Adipose tissue (tissue), 3 donors: ENCODE results near the gene TBX21. TPM values are rescaled to one million over a fixed set of nuclear protein-coding genes. Genes with fewer than 3 reads are reported as not detected.
"Not testable (repeated sequence)": the region's sequence is repeated elsewhere in the genome, so short reads cannot be mapped to it uniquely, and the experiment has no call there.

Experiments
- H3K27ac ChIP-seq: one replicate; pipeline ENCODE4 v1.5.1; 2013; ENCODE audit warnings: low read depth, low read length
- WGBS, 3 donors: extraction: QIAGEN DNeasy Blood & Tissue Kit; methylation state at CpG; one replicate each; pipeline ENCODE4 v1.1.7; 2013; 5-methylcytosine and 5-hydroxymethylcytosine counted together
- polyA plus RNA-seq, 3 donors: library from polyadenylated mRNA; stranded (reverse); fragments of 200-250 nt; gene quantifications; one replicate each; pipeline ENCODE4 v1.2.3, GENCODE V29; 2013
- donor health status: healthy with polysubstance abuse.
- donor health status: Bipolar disorder and iron deficiency.
- donor health status: healthy.

The TBX21 gene
- polyA plus RNA-seq, 3 donors: 0.03 to 0.90 (median 0.31) TPM

DNA sequence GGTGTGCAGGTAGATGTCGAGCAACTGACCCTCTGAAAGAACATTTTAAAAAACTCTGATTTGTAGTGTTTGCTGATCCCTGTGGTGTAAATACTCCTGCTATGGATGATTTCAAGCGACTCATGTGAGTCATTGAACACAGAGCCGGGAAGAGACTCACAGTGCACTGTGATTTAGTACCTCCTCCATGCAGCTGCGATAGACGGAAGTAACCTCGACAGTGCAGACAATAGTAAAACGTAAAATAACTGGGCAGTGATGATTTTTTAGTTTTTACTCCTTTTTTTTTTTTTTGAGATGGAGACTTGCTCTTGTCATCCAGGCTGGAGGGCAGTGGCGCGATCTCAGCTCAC is 8.7 kb downstream of the TBX21 start:
- WGBS, 3 donors: 66 to 85% (median 75%) methylated on average over 9 of the region's 9 CpGs
- no peak overlapping the region for H3K27ac ChIP-seq

DNA sequence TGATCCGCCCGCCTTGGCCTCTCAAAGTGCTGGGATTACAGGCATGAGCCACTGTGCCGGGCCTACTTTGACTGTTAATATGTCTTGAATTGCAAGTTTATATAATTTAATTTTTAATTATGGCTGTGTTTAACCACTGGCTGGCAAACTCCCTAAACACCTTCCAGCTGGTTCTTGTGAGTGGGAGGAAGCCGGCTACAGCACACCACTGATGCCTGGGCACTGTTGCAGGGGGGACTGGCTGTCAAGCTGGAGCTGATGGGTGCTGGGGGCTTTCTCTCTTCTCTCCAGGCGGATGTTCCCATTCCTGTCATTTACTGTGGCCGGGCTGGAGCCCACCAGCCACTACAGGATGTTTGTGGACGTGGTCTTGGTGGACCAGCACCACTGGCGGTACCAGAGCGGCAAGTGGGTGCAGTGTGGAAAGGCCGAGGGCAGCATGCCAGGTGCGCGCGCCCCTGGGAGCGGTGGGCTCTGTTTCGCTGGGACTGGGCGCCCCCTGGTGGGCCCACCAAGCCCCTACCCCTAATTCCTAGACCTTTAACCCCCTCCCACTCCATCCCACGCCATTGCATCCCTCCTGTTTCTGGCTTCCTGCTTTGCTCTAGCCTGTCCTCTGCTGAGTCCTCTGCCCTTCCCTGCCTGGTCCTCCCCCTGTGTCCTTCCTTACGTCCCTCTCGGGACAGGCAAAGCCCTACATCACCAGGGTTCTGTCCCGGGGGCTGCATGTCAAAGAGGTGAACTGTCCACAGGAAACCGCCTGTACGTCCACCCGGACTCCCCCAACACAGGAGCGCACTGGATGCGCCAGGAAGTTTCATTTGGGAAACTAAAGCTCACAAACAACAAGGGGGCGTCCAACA is 9.5 kb downstream of the TBX21 start:
- 29 to 34% (median 30%) methylated on average over 24 to 26 of the region's 26 CpGs for WGBS, 3 donors
- H3K27ac ChIP-seq: no peak overlapping the region

DNA sequence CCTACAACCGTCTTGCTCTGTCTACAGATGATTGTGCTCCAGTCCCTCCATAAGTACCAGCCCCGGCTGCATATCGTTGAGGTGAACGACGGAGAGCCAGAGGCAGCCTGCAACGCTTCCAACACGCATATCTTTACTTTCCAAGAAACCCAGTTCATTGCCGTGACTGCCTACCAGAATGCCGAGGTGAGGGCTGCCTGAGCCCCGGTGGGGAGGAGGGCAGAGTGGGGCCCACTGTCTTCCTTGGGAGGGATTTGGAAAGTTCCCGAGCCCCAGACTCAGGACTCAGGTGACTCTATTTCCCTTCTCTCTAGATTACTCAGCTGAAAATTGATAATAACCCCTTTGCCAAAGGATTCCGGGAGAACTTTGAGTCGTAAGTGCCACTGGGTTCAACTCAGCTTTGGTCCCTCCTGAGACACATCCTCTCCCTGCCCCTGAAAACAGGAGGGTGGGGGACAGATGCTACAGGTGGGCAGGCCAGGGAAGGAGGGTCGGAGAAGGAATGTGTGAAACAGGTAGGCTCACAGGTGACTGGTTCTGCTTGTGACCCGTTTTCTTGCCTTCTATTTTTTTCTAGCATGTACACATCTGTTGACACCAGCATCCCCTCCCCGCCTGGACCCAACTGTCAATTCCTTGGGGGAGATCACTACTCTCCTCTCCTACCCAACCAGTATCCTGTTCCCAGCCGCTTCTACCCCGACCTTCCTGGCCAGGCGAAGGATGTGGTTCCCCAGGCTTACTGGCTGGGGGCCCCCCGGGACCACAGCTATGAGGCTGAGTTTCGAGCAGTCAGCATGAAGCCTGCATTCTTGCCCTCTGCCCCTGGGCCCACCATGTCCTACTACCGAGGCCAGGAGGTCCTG is 11.4 kb downstream of the TBX21 start:
- 53 to 60% (median 56%) methylated on average over 22 of the region's 22 CpGs for WGBS, 3 donors
- H3K27ac ChIP-seq: no peak overlapping the region

DNA sequence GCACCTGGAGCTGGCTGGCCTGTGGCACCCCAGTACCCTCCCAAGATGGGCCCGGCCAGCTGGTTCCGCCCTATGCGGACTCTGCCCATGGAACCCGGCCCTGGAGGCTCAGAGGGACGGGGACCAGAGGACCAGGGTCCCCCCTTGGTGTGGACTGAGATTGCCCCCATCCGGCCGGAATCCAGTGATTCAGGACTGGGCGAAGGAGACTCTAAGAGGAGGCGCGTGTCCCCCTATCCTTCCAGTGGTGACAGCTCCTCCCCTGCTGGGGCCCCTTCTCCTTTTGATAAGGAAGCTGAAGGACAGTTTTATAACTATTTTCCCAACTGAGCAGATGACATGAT is 12.0 kb downstream of the TBX21 start:
- 65 to 70% (median 68%) methylated on average over 10 of the region's 10 CpGs for WGBS, 3 donors
- no peak overlapping the region for H3K27ac ChIP-seq

DNA sequence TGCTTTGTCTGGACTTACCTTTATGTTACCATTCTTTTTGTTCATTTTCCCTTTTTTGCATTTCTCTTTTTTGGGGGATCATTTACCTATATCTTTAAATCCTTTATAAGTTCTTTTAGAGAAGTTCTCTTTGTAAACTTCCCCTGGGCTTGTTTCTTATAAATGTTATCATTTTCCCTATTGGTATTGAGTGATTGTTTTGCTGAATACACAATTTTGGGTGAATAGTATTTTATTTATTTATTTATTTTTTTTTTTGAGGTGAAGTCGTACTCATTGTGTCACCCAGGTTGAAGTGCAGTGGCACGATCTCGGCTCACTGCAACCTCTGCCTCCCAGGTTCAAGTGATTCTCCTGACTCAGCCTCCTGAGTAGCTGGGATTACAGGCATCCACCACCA is 18.4 kb downstream of the TBX21 start:
- WGBS, 3 donors: 83 to 92% (median 89%) methylated on average over 3 of the region's 3 CpGs
- no peak overlapping the region for H3K27ac ChIP-seq

DNA sequence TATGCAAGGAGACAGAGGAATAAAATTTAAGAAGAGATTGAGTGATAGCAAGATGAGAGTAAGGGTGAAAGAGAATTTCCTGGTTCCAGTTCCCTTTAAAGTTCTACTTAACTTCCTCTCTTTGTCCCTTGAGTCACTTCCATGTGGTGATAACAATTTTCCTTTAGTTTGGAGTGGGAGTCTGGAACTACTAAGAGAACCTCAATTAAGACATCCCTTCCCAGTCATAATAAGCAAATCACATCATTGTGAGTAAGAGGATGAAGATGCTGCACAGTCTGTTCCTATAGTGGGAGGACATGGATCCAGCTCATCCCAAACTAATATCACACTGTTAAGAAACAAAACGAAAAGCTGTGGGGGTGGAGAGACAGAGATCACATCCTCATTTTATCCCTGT is 24.4 kb downstream of the TBX21 start:
- WGBS, 3 donors: 23 to 55% (median 34%) methylated on average over 1 of the region's 1 CpG
- H3K27ac ChIP-seq: no peak overlapping the region

DNA sequence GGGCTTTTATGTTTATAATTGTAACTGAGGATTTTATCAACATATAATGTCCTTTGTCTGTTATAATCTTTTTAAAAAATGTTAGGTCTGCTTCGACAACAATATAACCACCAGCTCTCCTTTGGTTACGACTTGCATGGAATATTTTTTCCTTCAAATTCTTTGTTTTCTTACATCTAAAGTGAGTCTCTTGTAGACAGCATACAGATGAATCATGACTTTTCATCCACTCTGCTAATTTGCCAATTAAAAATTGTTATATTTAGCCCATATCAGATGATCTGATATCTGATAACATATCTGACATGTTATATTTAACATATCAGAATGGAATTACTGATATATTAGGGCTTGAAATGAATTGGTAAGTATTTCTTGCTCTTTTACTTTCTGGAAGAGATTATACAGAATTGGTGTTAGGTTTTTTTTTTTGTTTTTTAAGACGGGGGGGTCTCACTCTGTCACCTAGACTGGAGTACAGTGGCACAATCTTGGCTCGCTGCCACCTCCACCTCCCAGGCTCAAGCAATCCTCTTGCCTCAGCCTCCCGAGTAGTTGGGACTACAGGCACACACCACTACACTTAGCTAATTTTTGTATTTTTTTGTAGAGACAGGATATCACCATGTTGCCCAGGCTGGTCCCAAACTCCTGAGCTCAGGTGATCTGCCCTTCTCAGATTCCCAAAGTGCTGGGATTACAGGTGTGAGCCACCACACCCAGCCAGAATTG is 27.5 kb downstream of the TBX21 start:
- WGBS, 3 donors: 67 to 81% (median 80%) methylated on average over 5 of the region's 5 CpGs
- no peak overlapping the region for H3K27ac ChIP-seq

DNA sequence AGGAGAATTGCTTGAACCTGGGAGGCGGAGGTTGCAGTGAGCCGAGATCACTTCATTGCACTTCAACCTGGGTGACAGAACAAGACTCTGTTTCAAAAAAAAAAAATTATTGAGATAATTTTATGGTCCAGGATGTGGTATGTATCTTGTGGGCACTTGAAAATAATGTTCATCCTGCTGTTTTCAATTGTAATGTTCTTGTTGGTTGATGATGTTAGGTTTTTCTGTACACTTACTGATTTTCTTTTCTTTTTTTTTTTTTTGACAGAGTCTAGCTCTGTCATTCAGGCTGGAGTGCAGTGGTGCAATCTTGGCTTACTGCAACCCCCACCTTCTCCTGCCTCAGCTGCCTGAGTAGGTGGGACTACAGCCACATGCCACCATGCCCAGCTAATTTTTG is 29.7 kb downstream of the TBX21 start:
- WGBS, 3 donors: 93 to 94% (median 94%) methylated on average over 2 of the region's 2 CpGs
- no peak overlapping the region for H3K27ac ChIP-seq

DNA sequence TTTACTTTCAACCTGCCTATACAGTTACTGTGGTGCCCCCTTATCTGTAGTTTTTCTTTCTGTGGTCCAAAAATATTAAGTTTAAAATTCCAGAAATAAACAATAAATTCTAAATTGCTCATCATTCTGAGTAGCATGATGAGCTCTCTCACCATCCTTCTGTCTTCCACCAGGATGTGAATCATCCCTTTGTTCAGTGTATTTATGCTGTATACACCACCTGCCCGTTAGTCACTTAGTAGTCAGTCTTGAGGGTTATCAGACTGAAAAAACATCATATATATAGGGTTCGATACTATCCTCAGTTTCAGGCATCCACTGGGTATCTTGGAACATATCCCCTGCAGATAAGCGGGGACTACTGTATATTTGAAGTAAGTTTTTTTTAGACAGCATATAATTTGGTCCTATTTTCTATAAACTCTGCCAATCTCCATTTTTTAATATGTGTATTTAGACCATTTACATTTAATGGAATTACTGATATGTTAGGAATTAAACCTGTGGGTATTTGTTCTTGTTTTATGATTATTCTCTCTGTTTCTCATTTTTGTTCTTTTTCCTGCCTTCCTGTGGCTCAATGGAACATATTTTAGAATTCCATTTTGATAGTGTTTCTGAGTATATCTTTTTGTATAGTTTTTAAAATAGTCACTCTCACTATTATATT is 31.0 kb downstream of the TBX21 start:
- WGBS, 3 donors: 72 to 85% (median 84%) methylated on average over 3 of the region's 3 CpGs
- no peak overlapping the region for H3K27ac ChIP-seq

DNA sequence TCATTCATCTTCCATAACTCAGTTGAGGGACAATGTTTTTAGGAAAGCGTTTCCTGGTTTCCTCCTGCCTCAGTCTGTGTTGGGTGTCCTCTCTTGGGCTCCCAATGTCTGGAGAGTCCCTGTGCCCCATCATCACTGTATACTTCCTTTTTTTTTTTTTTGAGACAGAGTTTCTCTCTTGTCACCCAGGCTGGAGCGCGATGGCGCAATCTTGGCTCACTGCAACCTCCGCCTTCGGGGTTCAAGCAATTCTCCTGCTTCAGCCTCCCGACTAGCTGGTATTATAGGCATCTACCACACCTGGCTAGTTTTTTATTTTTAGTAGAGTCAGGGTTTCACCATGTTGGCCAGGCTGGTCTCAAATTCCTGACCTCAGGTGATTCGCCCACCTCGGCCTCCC is 40.6 kb downstream of the TBX21 start:
- 78 to 87% (median 83%) methylated on average over 9 of the region's 9 CpGs for WGBS, 3 donors
- not testable (repeated sequence) for H3K27ac ChIP-seq

DNA sequence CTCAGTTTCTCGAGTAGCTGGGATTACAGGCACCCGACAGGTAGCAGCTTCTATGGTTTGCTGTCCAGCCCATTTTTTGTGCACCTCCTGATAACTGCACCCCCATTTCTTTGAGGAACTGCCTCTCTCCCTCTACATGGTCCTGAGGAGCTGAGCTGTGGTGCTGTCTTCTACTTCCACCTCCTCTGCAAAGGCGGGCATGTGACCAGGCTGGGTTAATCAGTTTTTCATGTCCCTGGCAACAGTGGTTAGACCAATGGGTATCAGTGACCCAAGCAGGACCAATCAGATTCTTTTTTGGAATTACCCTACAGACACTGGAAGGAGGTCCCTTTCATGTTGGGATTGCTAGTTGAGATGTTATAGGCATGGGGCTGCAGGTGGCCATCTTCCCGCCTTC is 41.3 kb downstream of the TBX21 start:
- H3K27ac ChIP-seq: no peak overlapping the region
- 54 to 74% (median 69%) methylated on average over 4 of the region's 4 CpGs for WGBS, 3 donors

DNA sequence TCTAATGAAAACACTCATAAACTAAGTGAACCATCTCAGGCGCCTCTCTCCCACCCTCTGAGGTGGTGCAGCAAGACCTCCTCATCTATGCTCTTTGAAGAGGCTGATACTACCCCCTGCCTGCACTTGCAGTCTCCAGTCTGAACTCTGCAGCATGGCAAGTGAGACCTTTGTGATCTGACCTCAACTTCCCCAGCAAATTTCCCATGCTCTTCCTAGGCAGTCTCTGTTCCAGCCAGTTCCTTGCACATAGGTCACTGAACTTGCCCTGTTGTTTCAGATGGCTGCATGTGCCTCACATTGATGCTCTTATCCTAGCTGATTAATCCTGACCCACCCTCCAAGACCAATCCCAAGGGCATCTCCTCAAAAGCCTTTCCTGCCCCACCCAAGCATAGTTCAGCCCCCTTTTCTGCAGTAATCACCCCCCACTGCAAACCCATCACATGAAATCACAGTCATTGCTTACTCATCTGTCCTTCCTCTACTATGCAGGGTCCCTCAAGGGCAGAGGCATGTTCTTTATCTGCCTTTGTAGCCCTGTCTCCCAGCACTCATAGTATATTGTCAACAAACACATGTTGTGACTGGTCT is 42.0 kb downstream of the TBX21 start:
- 33 to 88% (median 82%) methylated on average over 1 of the region's 1 CpG for WGBS, 3 donors

DNA sequence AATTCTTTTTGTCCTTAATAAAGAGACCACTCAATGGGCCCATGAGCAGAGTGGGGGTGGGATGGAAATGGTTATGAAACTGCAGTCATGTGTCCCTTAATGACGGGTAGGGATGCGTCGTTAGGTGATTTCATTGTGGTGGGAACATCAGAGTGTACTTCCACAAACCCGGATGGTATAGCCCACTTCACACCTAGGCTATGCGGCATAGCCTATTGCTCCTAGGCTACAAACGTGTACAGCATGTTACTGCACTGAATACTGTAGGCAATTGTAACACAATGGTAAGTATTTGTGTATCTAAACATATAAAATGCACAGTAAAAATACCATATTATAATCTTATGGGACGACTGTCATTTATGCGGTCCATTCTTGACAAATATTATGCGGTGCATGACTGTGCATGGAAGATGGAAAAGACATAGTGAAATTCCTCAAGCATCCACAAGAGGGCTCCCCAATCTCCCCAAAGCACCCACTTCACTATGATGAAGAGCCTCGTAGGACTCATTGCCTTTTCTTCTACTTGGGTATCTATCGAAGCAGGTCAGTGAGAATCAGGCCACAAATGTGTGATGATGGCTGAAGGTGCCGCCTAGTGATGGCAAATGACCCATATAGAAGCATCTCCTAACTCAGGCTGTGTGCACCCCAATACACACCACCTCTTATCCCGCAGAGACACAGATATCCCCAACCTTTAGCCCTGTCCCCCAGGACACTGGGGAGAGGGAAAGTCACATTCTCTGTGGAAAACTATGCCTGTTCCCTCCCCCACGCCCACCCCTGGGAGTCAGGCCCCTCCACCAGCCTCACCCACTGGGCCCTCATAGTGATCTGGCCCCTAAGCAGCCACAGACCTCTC is 43.5 kb downstream of the TBX21 start:
- no peak overlapping the region for H3K27ac ChIP-seq
- WGBS, 3 donors: 32 to 42% (median 41%) methylated on average over 14 of the region's 14 CpGs

More for the DNA sequence above, 42.0 kb downstream of the TBX21 start:
- no peak overlapping the region for H3K27ac ChIP-seq

DNA sequence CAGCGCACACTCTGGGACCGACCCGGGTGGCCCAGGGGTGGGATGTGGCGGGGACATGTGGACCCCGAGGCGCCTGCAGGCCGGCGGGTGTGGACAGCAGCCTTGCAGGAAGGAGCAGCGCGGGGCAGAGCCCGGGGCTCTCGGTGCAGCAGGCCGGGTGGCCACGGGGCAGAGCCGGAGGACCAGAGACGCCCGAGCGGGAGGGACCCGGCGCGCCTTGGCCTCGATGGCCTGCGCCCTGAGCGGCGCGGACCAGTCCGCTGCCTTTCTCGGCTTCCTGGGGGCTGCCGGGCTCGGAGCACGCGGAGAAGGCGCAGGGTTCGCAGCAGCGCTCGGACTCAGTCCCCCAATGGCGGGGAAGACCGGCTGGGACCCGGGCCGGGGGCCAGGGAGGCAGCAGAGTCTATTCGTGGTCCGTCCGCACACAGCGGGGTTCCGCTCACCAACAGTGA is 45.2 kb downstream of the TBX21 start:
- WGBS, 3 donors: 19 to 33% (median 27%) methylated on average over 24 to 45 of the region's 45 CpGs

DNA sequence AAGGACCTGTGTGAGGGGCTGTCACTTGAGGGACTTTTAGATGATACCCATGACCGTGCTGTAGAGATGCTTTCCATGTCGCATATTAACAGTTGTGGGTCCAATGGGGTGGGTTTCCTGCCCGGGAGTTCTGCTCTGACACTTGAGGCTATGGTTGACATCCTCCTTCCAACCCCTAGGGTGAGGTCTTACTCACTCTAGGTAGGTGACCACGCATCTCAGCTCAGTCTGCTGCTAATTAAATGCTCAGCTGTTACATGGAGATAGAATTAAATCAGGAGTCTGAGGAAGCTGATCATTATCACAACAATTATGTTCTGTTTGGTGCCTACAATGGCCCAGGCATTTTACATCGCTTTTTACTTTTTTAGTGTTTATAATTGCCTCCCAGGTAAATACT is 48.4 kb downstream of the TBX21 start:
- H3K27ac ChIP-seq: no peak overlapping the region
- WGBS, 3 donors: 64 to 72% (median 67%) methylated on average over 5 of the region's 5 CpGs

More for the DNA sequence above, 45.2 kb downstream of the TBX21 start:
- H3K27ac ChIP-seq: no peak overlapping the region

DNA sequence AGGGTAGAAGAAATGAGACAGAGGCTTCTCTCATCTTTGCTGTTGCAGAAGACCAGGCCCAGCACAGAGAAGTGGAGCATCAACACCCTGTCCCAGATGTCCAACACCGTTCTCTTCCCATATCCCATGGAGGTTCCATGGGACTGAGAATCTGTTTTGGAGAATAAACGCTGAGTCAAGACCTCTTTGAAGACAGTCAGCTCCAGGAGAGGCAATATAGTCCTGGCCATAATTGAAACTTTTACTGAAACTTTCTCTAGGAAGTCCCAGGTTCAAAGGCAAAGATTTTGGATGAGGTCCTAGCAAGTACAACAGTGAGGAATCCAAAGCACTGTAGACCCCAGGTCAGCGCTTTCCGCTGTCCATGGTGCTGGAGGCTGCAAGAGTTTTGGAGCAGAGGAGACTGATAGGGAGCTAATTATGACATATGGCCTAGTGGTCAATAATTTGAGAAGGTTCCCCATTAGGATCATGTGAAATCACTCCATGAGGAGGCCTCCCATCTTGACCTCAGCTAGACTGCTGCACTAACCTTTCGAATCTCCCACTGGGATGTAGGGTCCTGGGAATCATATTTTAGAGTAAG is 52.6 kb downstream of the TBX21 start:
- 25 to 43% (median 41%) methylated on average over 5 of the region's 5 CpGs for WGBS, 3 donors
- H3K27ac ChIP-seq: no peak overlapping the region
